WERI-Rb-1 (cell line): Measurements from ENCODE around the gene TRIM36.

Source experiments
- DNase-seq: peaks from one replicate; pipeline ENCODE4 v3.0.0-alpha.2; 2020
- H3K27ac ChIP-seq: fragments of 250-450 bp; sonication (Bioruptor Pico); 2 replicates; pipeline ENCODE4 v1.5.1; 2020; ENCODE audit warnings: mild to moderate bottlenecking, moderate library complexity
- H3K27me3 ChIP-seq: fragments of 250-450 bp; sonication (Bioruptor Pico); 2 replicates; pipeline ENCODE4 v1.5.1; 2021; ENCODE audit warnings: mild to moderate bottlenecking, low read depth, moderate library complexity; ENCODE audit not compliant: insufficient read depth, severe bottlenecking
- H3K36me3 ChIP-seq: fragments of 250-450 bp; sonication (Bioruptor Pico); 2 replicates; pipeline ENCODE4 v1.5.1; 2020; ENCODE audit warnings: mild to moderate bottlenecking, moderate library complexity
- H3K4me3 ChIP-seq: 2 replicates; pipeline ENCODE4 v1.5.1; 2011; ENCODE audit warnings: low read depth, mild to moderate bottlenecking, control low read depth, low read length
- H3K9me3 ChIP-seq: fragments of 250-450 bp; sonication (Bioruptor Pico); 2 replicates; pipeline ENCODE4 v1.5.1; 2021; ENCODE audit warnings: mild to moderate bottlenecking, moderate library complexity; ENCODE audit not compliant: severe bottlenecking
- CTCF ChIP-seq: IDR thresholded peaks from 2 replicates; pipeline ENCODE4 v1.5.1; 2011; ENCODE audit warnings: low read depth, mild to moderate bottlenecking, control low read depth, inconsistent platforms, low read length

Gene TRIM36

GRCh38 chr5:115179030-115179393, 9.3 kb upstream of the TRIM36 start:
- TF ChIP-seq CTCF, result no peak

GRCh38 chr5:115170929-115171510, 1.3 kb upstream of the TRIM36 start:
- Histone ChIP-seq H3K27ac (peak overlapping the region; percentile 94), H3K36me3 (peaks cover 21% of the 10 kb centered on the region), H3K27me3 (no peaks in the 10 kb centered on the region), H3K9me3 (peaks cover 4% of the 10 kb centered on the region), H3K4me3 (peak overlapping the region; percentile 86)
- peak; percentile 86 for DNase-seq
- TF ChIP-seq CTCF, result no peak

More at GRCh38 chr5:115179030-115179393, 9.3 kb upstream of the TRIM36 start:
- DNase-seq, result no peak
- Histone ChIP-seq H3K36me3 (no peaks in the 10 kb centered on the region), H3K27me3 (no peaks in the 10 kb centered on the region), H3K27ac (no peak overlapping the region), H3K9me3 (peaks cover 4% of the 10 kb centered on the region), H3K4me3 (no peak overlapping the region)

GRCh38 chr5:115170134-115170928, 623 bp upstream of the TRIM36 start:
- peak overlapping the region; percentile 86 for H3K4me3 ChIP-seq
- H3K27me3 ChIP-seq, result no peaks in the 10 kb centered on the region
- H3K27ac ChIP-seq, result peak overlapping the region; percentile 94
- peak; percentile 40 for DNase-seq
- H3K9me3 ChIP-seq, result peaks cover 4% of the 10 kb centered on the region
- peaks cover 28% of the 10 kb centered on the region for H3K36me3 ChIP-seq
- TF ChIP-seq CTCF, result no peak

- TF ChIP-seq CTCF, result no peak
- peak overlapping the region; percentile 94 for H3K27ac ChIP-seq
- peaks cover 4% of the 10 kb centered on the region for H3K9me3 ChIP-seq
- peak; percentile 58 for DNase-seq
- peaks cover 37% of the 10 kb centered on the region for H3K36me3 ChIP-seq
- peak overlapping the region; percentile 86 for H3K4me3 ChIP-seq
- H3K27me3 ChIP-seq, result no peaks in the 10 kb centered on the region
Observed at GRCh38 chr5:115168829-115169486, 750 bp downstream of the TRIM36 start.

GRCh38 chr5:115166744-115167393, 2.8 kb downstream of the TRIM36 start:
- H3K36me3 ChIP-seq, result peaks cover 46% of the 10 kb centered on the region
- peaks cover 4% of the 10 kb centered on the region for H3K9me3 ChIP-seq
- no peak for DNase-seq
- no peak for TF ChIP-seq CTCF
- H3K27me3 ChIP-seq, result no peaks in the 10 kb centered on the region
- no peak overlapping the region for H3K27ac ChIP-seq
- no peak overlapping the region for H3K4me3 ChIP-seq
